HG02938 (cell line): Measurements from ENCODE around the gene MOG.

ENCODE experiments used
- ATAC-seq: cut with Tn5 transposase; IDR thresholded peaks from one replicate; pipeline ENCODE4 v1.9.1; 2021; ENCODE audit warnings: mild to moderate bottlenecking, moderate library complexity; ENCODE audit not compliant: unreplicated experiment

Gene MOG

DNA sequence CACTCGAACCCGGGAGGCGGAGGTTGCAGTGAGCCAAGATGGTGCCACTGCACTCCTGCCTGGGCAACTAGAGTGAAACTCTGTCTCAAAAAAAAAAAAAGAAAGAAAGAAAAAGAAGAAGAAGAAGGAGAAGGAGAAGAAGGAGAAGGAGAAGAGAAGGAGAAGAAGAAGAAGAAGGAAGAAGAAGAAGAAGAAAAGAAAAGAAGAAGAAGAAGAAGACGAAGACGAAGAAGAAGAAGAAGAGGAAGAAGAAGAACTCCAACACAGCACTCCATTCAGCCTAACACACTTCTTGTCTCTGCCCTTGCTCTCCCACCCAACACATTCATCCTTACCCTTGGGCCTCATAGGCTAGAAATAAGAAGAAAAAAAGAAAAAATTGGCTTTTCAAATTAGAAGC is 17.1 kb downstream of the MOG start:
- no peak for ATAC-seq

GRCh38 chr6:29675561-29675960 is 18.7 kb downstream of the MOG start:
- no peak for ATAC-seq

- no peak for ATAC-seq
Measured at GRCh38 chr6:29676981-29677601, 20.2 kb downstream of the MOG start.

DNA sequence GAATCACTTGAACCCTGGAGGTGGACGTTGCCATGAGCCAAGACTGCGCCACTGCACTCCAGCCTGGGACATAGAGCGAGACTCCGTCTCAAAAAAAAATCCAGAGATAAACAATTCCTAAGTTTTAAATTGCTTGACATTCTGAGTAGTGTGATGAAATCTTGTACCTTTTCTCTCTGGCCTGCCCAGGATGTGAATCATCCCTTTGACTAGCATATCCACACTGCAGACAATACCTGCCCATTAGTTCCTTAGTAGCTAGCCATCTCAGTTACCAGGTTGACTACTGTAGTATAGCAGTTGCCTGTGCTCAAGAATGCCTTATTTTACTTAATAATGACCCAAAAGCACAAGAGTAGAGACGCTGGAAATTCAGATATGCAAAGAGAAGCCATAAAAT is 21.2 kb downstream of the MOG start:
- ATAC-seq: no peak

DNA sequence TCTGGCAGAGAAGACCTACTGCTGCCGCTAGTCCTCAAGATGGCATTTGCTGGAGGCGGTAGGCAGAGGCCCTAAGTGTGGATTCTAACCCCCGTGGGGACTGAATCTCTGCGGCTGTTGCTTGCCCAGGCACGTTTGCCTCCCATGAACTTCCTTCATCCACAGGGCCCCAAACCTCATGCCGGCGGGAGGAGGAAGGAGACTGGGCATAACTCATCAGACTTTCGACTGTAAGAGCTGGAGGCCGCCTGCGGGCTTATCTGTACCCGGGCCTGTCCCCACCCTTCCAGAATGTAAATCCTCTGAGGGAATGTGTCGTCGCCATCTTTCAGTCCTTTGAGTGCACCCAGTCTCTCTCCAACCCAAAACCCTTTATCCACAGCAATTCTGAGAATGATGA is 23.1 kb downstream of the MOG start:
- no peak for ATAC-seq

DNA sequence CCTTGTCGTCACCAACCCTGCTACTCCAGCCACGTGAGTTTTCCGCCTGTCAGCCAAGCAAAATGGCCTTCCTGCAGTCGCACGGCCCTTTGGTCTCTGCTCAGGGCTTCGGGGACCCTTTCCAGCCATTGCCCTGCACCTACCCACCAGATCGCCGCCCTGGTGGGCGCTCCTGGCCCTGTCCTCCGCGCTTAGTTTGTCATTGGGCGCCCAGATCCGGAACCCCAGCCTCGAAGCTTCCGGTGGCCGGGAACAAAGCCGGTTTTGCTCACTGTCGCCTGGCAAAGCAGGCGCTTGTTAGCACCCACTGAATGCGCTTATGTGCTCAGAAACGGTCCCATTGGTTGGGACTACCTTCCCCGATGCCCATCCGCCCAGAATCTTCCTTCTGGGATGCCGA is 23.5 kb downstream of the MOG start:
- ATAC-seq: no peak

DNA sequence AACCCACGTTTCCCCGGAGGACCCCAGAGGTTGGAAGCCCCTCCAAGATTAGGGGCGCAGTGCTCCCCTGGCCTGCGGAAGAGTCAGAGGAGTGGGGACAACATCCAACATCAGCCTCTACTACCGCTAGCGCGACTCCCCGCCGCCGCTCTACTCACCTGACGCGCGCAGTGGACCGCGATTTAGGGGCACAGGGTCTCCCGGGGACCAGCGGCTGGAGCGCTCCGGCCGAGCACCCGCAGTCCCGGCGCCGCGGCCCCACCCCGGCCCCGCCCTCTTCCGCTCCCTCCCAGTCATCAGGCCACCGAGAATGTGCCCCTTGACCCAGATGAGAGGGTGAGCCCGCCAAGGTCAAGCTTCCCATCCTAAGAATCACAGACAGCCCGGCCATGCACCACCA is 24.0 kb downstream of the MOG start, which contains the start of gene ZFP57:
TSS of gene ZFP57 (minus strand) at position 249 of the 400 bp plus-strand sequence. CDS start 4,149 bp downstream, outside the sequence.
- no peak for ATAC-seq

GRCh38 chr6:29681811-29682210 is 24.9 kb downstream of the MOG start:
- ATAC-seq: no peak

DNA sequence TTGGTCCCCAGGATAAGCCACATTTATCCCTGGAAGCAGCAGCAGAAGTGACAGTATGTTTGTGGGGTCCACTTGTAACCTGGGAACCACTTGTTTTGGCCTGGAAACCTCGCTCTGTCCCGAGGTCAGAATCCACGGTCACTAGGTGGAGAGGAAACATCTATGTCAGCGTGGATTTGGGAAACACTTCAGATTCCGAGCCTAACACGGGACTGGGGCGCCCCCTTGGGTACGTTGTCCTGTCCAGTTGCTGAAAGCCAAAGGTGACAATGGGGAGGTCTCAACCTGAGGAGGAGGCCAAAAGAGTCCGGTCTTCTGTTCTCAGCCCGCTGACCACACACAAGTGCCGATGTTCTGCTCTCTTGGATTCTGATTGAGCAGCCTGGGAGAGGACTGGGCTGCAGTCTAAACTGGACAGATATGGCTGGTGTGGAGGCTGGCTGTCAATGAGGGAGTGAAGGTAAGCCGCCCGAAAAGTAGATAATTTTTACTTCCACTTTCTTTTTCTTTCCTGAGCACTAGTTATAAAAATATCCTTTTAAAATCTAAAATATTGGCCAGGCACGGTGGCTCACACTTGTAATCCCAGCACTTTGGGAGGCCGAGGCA is 28.9 kb downstream of the MOG start:
- no peak for ATAC-seq

DNA sequence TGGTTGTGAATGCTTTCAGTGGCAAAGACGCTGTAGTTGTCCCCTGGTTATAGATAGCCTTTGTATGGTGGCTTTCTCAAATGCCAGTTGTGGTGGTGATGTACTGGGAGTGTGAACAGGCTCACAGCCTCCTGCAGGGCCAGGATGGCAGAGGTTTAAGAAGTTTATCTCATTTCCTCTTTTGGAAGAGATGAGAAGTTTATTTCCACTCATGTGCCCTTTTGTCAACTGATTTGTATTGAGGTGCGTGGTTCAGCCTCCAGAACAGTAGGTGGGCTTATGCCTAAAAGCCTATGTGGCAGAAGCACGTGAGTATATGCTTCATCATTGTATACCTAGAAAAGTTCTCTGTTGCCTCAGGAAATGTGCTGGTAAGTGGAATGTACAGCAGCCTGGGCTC is 37.7 kb downstream of the MOG start:
- no peak for ATAC-seq

DNA sequence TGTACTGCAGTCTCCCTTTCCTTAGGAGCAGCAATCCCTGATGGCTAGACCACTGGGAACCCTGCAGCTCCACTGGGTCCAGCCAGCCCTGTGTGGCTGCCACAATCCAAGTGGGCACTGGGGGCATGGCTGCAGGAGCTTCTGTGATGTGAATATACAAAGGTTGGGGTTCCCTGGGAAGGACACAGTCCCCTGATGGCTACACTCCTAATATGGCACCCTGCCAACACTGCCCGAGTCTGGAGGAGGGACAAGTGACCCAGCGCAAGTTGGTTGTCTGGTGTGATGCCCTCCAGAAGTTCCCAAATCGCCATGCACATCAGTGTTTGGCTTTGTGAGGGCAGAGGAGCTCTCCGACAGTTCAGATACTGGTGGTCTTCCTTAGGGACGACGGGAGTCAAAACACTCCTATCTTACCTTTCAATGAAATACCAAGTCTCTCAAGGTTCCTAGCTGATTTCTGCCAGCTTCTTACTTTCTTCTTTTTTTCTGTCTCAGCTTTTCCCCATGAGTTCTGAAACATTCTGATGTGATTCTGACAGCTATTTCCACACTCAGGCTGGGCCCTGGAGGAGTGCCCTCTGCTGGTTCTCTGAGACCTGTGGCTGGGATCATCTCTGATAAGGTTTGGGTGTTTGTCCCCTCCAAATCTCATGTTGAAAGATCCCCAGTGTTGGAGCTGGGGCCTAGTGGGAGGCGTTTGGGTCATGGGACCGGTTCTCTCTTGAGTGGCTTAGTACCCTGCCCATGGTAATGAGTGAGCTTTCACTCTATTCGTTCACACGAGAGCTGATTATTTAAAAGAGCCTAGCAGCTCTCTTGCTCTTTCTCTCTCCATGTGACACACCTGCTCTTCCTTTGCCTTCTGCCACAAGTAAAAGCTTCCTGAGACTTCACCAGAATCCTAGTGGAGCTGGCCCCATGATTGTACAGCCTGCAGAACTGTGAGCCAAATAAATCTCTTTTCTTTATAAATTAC is 39.5 kb downstream of the MOG start:
- ATAC-seq: no peak

- no peak for ATAC-seq
Measured at GRCh38 chr6:29702519-29703103, 45.7 kb downstream of the MOG start.

DNA sequence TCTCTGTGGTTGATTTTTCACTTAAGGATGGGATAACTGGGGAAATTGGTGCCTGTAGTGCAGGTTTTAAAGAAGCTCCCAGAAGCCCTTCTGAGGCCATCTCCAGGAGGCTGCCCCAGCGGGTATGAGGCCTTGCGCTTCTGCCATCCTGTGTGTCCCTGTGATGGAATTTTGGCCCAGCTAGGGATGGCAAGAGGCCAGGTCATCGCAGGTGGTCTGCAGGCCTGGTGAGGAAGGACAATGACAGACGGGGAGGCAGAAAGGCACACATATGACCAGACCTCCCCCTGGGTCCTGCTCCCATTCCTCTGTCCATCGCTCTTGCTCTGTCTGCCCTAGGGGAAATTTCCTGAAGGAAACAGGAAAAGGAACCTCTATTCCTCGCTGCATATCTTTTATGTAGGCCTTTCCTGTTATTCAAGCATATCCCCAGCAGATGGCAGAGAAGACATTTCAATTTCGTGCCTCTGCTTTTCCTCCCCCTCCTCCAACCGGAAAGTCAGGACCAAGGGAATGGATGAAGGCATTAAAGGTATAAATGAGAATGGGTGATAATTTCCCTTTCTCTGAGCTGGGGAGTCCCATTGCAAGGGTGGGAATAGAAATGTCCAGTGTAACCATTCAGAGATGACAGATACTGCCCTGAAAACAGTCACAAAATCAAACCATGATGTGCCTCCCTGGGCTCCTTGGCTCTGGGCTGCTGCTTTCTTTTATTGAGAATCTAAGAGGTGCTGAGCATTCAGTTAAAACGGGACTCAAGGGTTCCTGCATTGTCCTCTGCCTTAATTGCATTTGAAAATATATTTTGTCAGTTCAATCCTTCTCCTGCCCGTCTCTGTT is 48.7 kb downstream of the MOG start:
- no peak for ATAC-seq

DNA sequence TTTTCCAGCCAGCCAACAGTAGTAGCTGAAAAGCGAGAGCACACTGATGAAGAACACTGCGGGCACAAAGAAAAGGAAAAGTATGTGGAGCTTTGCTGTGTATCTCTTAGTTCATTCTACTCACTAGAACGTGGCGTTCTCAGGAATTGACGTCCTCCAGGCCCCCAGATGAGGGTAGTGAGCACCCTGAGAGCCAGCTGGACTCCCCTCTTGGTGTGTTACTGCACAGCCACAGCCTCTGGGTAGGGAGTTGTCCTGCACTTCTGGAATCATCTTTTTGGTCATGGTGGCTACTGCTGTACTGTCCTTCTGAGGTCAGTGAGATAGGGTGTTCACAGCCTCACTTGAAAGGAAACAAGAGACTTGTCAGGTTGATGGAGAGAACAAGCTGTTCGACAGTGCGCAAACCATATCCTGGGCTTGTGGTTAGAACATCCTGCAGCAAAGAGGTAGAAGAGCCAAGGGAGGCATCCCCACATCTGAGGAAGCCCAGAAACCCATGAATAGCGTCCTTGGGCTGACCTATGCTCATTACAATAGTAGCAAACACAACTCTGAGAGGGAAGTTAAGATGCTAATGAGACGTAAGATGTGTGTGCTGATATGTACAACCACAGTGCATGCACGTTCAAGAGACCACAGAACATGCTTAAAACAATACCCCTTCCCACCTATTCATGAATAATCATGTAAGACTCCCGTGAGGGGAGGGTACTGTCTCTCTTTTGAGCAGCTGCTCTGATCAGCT is 51.7 kb downstream of the MOG start:
- ATAC-seq: no peak

GRCh38 chr6:29709188-29709587 is 52.3 kb downstream of the MOG start:
- no peak for ATAC-seq

- ATAC-seq: no peak
Measured at GRCh38 chr6:29710281-29710941, 53.5 kb downstream of the MOG start.

DNA sequence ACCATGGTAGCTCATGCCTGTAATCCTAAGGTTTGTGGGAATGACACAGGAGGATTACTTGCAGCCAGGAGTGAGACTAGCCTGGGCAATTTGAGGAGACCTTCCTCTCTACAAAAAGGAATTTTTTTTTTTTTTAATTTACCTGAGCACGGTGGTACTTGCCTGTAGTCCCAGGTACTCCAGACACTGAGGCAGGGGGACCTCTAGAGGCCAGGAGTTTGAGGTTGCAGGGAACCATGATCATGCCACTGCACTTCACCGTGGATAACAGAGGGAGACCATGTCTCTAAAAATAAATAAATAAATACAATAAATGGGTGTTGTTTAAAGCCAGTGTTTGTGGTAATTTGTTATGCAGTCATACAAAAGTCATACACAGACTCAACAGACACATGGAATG is 64.0 kb downstream of the MOG start:
- ATAC-seq: no peak
